Naive thymus-derived CD4-positive, alpha-beta T cell (primary cell): ENCODE data around the gene KCNH1. TPM values are rescaled to one million over a fixed set of nuclear protein-coding genes. Genes with fewer than 3 reads are reported as not detected.
"Not testable (repeated sequence)": the region's sequence is repeated elsewhere in the genome, so short reads cannot be mapped to it uniquely, and the experiment has no call there.

ENCODE experiments used
- ATAC-seq: fragments of 150-1000 bp; cut with Tn5 transposase; 2 replicates; pipeline ENCODE4 v1.10.0; 2021; ENCODE audit warnings: mild to moderate bottlenecking, moderate library complexity
- CTCF ChIA-PET: fragments of 350-600 bp; sonication (Branson Sonifier 250); formaldehyde crosslinking; loops from one replicate; lab custom pipeline; 2021; ENCODE audit warnings: antibody characterized with exemption; lab: Charles Lee
- POLR2A ChIA-PET: fragments of 350-600 bp; sonication (Branson Sonifier 250); formaldehyde crosslinking; loops from one replicate; lab custom pipeline; 2021; ENCODE audit warnings: antibody characterized with exemption, inconsistent platforms; lab: Charles Lee
- DNase-seq, 9 donors: peaks; one replicate each; pipeline versions ENCODE4 v3.0.0 to v3.0.0-alpha.2; 2020 to 2022; ENCODE audit warnings: mixed read lengths in 1 of 9
- H3K27ac ChIP-seq: one replicate; pipeline ENCODE4 v1.7.0; 2013; ENCODE audit warnings: mild to moderate bottlenecking, low read depth, low read length, moderate library complexity
- H3K27me3 ChIP-seq, 2 donors: one replicate each; pipeline ENCODE4 v1.7.0; 2013; ENCODE audit warnings: low read length in 2 of 2, mild to moderate bottlenecking in 2 of 2, moderate library complexity in 2 of 2; ENCODE audit not compliant: control insufficient read depth in 2 of 2, insufficient read depth in 2 of 2
- H3K36me3 ChIP-seq, 3 experiments: 1 replicate in 2 of 3; 2 replicates in 1 of 3; pipeline ENCODE4 v1.7.0; 2013; ENCODE audit warnings: low read length in 3 of 3, mild to moderate bottlenecking in 3 of 3, moderate library complexity in 1 of 3; ENCODE audit not compliant: insufficient read depth in 3 of 3, control insufficient read depth in 2 of 3
- H3K4me1 ChIP-seq, 2 donors: one replicate each; pipeline ENCODE4 v1.7.0; 2013; ENCODE audit warnings: low read length in 2 of 2, mild to moderate bottlenecking in 2 of 2, moderate library complexity in 1 of 2; ENCODE audit not compliant: control insufficient read depth in 2 of 2, insufficient read depth in 2 of 2
- H3K4me3 ChIP-seq: 2 replicates; pipeline ENCODE4 v1.7.0; 2013; ENCODE audit warnings: mild to moderate bottlenecking, low read length
- H3K9me3 ChIP-seq, 3 experiments: 1 replicate in 2 of 3; 2 replicates in 1 of 3; pipeline ENCODE4 v1.7.0; 2013; ENCODE audit warnings: low read length in 3 of 3; ENCODE audit not compliant: control insufficient read depth in 2 of 3
- H3K27ac Mint-ChIP-seq, 9 donors: one replicate each; pipeline ENCODE4 v1.8.0; 2020 to 2022; ENCODE audit warnings: mixed read lengths in 9 of 9, mild to moderate bottlenecking in 8 of 9, moderate library complexity in 5 of 9, inconsistent platforms in 2 of 9
- H3K27me3 Mint-ChIP-seq, 5 donors: one replicate each; pipeline ENCODE4 v1.8.0; 2021 to 2022; ENCODE audit warnings: mixed read lengths in 5 of 5, mild to moderate bottlenecking in 1 of 5
- H3K36me3 Mint-ChIP-seq, 5 donors: one replicate each; pipeline ENCODE4 v1.8.0; 2020 to 2022; ENCODE audit warnings: mixed read lengths in 5 of 5, mild to moderate bottlenecking in 3 of 5, inconsistent platforms in 1 of 5
- H3K4me1 Mint-ChIP-seq, 7 donors: one replicate each; pipeline ENCODE4 v1.8.0; 2020 to 2022; ENCODE audit warnings: mixed read lengths in 7 of 7, mild to moderate bottlenecking in 3 of 7, inconsistent platforms in 1 of 7
- H3K4me3 Mint-ChIP-seq, 10 donors: one replicate each; pipeline ENCODE4 v1.8.0; 2020 to 2022; ENCODE audit warnings: mild to moderate bottlenecking in 10 of 10, mixed read lengths in 10 of 10, moderate library complexity in 6 of 10, inconsistent platforms in 2 of 10
- H3K9me3 Mint-ChIP-seq, 11 donors: one replicate each; pipeline ENCODE4 v1.8.0; 2020 to 2022; ENCODE audit warnings: mixed read lengths in 11 of 11, mild to moderate bottlenecking in 4 of 11, inconsistent platforms in 1 of 11, moderate library complexity in 1 of 11
- intact Hi-C, 2 donors: fragments of 100-400 bp; cut with micrococcal nuclease; formaldehyde crosslinking; loops; one replicate each; pipeline ENCODE4 v1.15.1; 2023
- polyA plus RNA-seq, 2 donors: library from polyadenylated mRNA; unstranded; fragments of 300-500 nt; fragmentation: Illumina TruSeq; gene quantifications; one replicate each; pipeline ENCODE4 v1.2.3, GENCODE V29; 2021
- total RNA-seq, 6 experiments: library from RNA in 5 of 6; stranded (reverse) in 5 of 6; gene quantifications; 1 replicate in 5 of 6; 2 replicates in 1 of 6; pipeline ENCODE4 v1.2.3 and lab custom pipeline; 2021 to 2026

KCNH1 gene
- total and polyA plus RNA-seq, 7 experiments from 2014 or later: not detected

GRCh38 chr1:210978316-210978973 lies 155.5 kb downstream of the KCNH1 start:
- ATAC-seq (no peak), DNase-seq (no peak)
- H3K4me1 Mint-ChIP-seq: no peaks in the 10 kb centered on the region

GRCh38 chr1:210951279-210951678 lies 182.7 kb downstream of the KCNH1 start:
- ATAC-seq (no peak), DNase-seq (no peak)
- Mint-ChIP-seq H3K9me3 (peaks cover 0 to 3% (median 0%) of the 10 kb centered on the region in 11 donors), H3K27me3 (peaks cover 0 to 11% (median 6%) of the 10 kb centered on the region in 5 donors), H3K27ac (no peak overlapping the region), H3K4me1 (no peaks in the 10 kb centered on the region), H3K4me3 (no peak overlapping the region), H3K36me3 (no peaks in the 10 kb centered on the region)
- ChIA-PET POLR2A (no interaction called here), CTCF (no interaction called here)
- H3K9me3 ChIP-seq: no peaks in the 10 kb centered on the region
- no peak overlapping the region for H3K4me3 ChIP-seq
- H3K27me3 ChIP-seq: no peaks in the 10 kb centered on the region
- H3K4me1 ChIP-seq: no peaks in the 10 kb centered on the region
- no peak overlapping the region for H3K27ac ChIP-seq
- H3K36me3 ChIP-seq: no peaks in the 10 kb centered on the region
- intact Hi-C loops: loop anchor here (2.0 to 5.0 kb wide), 4 partner anchors 366 to 544 kb away; no protein-coding TSS in a partner anchor

More at GRCh38 chr1:210978316-210978973, 155.5 kb downstream of the KCNH1 start:
- ChIA-PET CTCF (no interaction called here), POLR2A (no interaction called here)
- no peaks in the 10 kb centered on the region for H3K36me3 Mint-ChIP-seq
- Histone ChIP-seq H3K4me3 (no peak overlapping the region), H3K36me3 (no peaks in the 10 kb centered on the region), H3K4me1 (no peaks in the 10 kb centered on the region), H3K27me3 (no peaks in the 10 kb centered on the region), H3K9me3 (no peaks in the 10 kb centered on the region), H3K27ac (no peak overlapping the region)
- H3K27ac Mint-ChIP-seq: no peak overlapping the region
- intact Hi-C loops: no loop called here
- H3K27me3 Mint-ChIP-seq: peaks cover 0 to 19% (median 6%) of the 10 kb centered on the region in 5 donors
- H3K9me3 Mint-ChIP-seq: peaks cover 0 to 16% (median 7%) of the 10 kb centered on the region in 11 donors
- H3K4me3 Mint-ChIP-seq: no peak overlapping the region

GRCh38 chr1:210949940-210950546 lies 183.9 kb downstream of the KCNH1 start:
- POLR2A ChIA-PET, ATAC-seq, H3K4me1 ChIP-seq, H3K4me1 Mint-ChIP-seq, H3K4me3 ChIP-seq, H3K4me3 Mint-ChIP-seq, H3K36me3 Mint-ChIP-seq, H3K9me3 Mint-ChIP-seq, H3K27me3 ChIP-seq, H3K9me3 ChIP-seq, H3K36me3 ChIP-seq, H3K27ac Mint-ChIP-seq, H3K27ac ChIP-seq: not testable (repeated sequence)
- H3K27me3 Mint-ChIP-seq: peaks cover 0 to 11% (median 5%) of the 10 kb centered on the region in 5 donors
- CTCF ChIA-PET: interaction anchor here (0.6 kb wide), 1 partner anchor 23 kb away, joined by 3 read pairs; no protein-coding TSS in a partner anchor
- intact Hi-C loops: loop anchor here (2.0 to 5.0 kb wide), 4 partner anchors 365 to 543 kb away; no protein-coding TSS in a partner anchor
- DNase-seq: peak in 7 of 9 donors; percentile 8 to 54 (median 12)

GRCh38 chr1:210949489-210949888 lies 184.5 kb downstream of the KCNH1 start:
- Mint-ChIP-seq H3K27ac (no peak overlapping the region), H3K9me3 (no peaks in the 10 kb centered on the region)

GRCh38 chr1:210949039-210949438 lies 184.9 kb downstream of the KCNH1 start:
- Mint-ChIP-seq H3K4me1 (no peaks in the 10 kb centered on the region), H3K4me3 (no peak overlapping the region), H3K27ac (no peak overlapping the region), H3K27me3 (peaks cover 0 to 11% (median 5%) of the 10 kb centered on the region in 5 donors), H3K36me3 (no peaks in the 10 kb centered on the region), H3K9me3 (no peaks in the 10 kb centered on the region)
- CTCF ChIA-PET: interaction anchor here (0.6 kb wide), 1 partner anchor 585 kb away, joined by 3 read pairs; no protein-coding TSS in a partner anchor
- POLR2A ChIA-PET: no interaction called here
- H3K4me3 ChIP-seq: no peak overlapping the region
- H3K27ac ChIP-seq: no peak overlapping the region
- no peak for ATAC-seq
- H3K27me3 ChIP-seq: no peaks in the 10 kb centered on the region
- intact Hi-C loops: no loop called here
- H3K36me3 ChIP-seq: no peaks in the 10 kb centered on the region
- no peaks in the 10 kb centered on the region for H3K9me3 ChIP-seq
- DNase-seq: no peak
- no peaks in the 10 kb centered on the region for H3K4me1 ChIP-seq

More at GRCh38 chr1:210949489-210949888, 184.5 kb downstream of the KCNH1 start:
- Histone ChIP-seq H3K4me1 (no peaks in the 10 kb centered on the region), H3K36me3 (no peaks in the 10 kb centered on the region), H3K27ac (no peak overlapping the region), H3K9me3 (no peaks in the 10 kb centered on the region), H3K27me3 (no peaks in the 10 kb centered on the region), H3K4me3 (no peak overlapping the region)
- Mint-ChIP-seq H3K4me1 (no peaks in the 10 kb centered on the region), H3K27me3 (peaks cover 0 to 11% (median 5%) of the 10 kb centered on the region in 5 donors), H3K36me3 (no peaks in the 10 kb centered on the region), H3K4me3 (no peak overlapping the region)
- intact Hi-C loops: no loop called here
- ChIA-PET POLR2A (no interaction called here), CTCF (interaction anchor here (0.6 kb wide), 2 partner anchors 23 to 585 kb away, joined by 3 read pairs; no protein-coding TSS in a partner anchor)
- DNase-seq: no peak
- no peak for ATAC-seq

GRCh38 chr1:210944252-210944651 lies 189.7 kb downstream of the KCNH1 start:
- Mint-ChIP-seq H3K27me3 (peaks cover 0 to 11% (median 5%) of the 10 kb centered on the region in 5 donors), H3K4me3 (no peak overlapping the region)

More at GRCh38 chr1:210944252-210944651, 189.7 kb downstream of the KCNH1 start:
- POLR2A ChIA-PET: no interaction called here
- intact Hi-C loops: no loop called here
- H3K27ac ChIP-seq: no peak overlapping the region
- peaks cover 0 to 6% (median 4%) of the 10 kb centered on the region in 7 donors for H3K4me1 Mint-ChIP-seq
- H3K27me3 ChIP-seq: no peaks in the 10 kb centered on the region
- DNase-seq (no peak), ATAC-seq (no peak)
- no peaks in the 10 kb centered on the region for H3K9me3 ChIP-seq
- H3K36me3 Mint-ChIP-seq: no peaks in the 10 kb centered on the region
- no peaks in the 10 kb centered on the region for H3K9me3 Mint-ChIP-seq
- H3K4me1 ChIP-seq: no peaks in the 10 kb centered on the region
- H3K36me3 ChIP-seq: no peaks in the 10 kb centered on the region
- no peak overlapping the region for H3K27ac Mint-ChIP-seq
- CTCF ChIA-PET: no interaction called here
- no peak overlapping the region for H3K4me3 ChIP-seq
